MM.1S (cell line): ENCODE measurements around the gene CLCNKB.
"Not testable (repeated sequence)": the region's sequence is repeated elsewhere in the genome, so short reads cannot be mapped to it uniquely, and the experiment has no call there.

Experiments
- DNase-seq: peaks from one replicate; pipeline ENCODE4 v3.0.0-alpha.2; 2015
- H2AFZ ChIP-seq: fragments of 300-600 bp; sonication (generic); 2 replicates; pipeline ENCODE4 v1.6.0; 2016; ENCODE audit warnings: antibody characterized with exemption, low read length
- H3F3A ChIP-seq: fragments of 300-600 bp; sonication (generic); 2 replicates; pipeline ENCODE4 v1.6.1; 2016; ENCODE audit warnings: mild to moderate bottlenecking, antibody characterized with exemption, low read length, moderate library complexity, mixed read lengths; ENCODE audit not compliant: insufficient read depth
- H3K27ac ChIP-seq: fragments of 300-600 bp; sonication (generic); 2 replicates; pipeline ENCODE4 v1.5.1; 2016; ENCODE audit warnings: mild to moderate bottlenecking, low read length
- H3K27me3 ChIP-seq: fragments of 300-600 bp; sonication (generic); replicated peaks from 2 replicates; pipeline ENCODE4 v1.6.0; 2016; ENCODE audit warnings: low read length; ENCODE audit not compliant: insufficient read depth
- H3K36me3 ChIP-seq: fragments of 300-600 bp; sonication (generic); replicated peaks from 2 replicates; pipeline ENCODE4 v1.6.1; 2016; ENCODE audit warnings: mild to moderate bottlenecking, low read length, mixed read lengths; ENCODE audit not compliant: insufficient read depth
- H3K4me1 ChIP-seq: fragments of 300-600 bp; sonication (generic); 2 replicates; pipeline ENCODE4 v1.6.1; 2016; ENCODE audit warnings: low read length, mixed read lengths
- H3K4me2 ChIP-seq: fragments of 300-600 bp; sonication (generic); 2 replicates; pipeline ENCODE4 v1.6.0; 2016; ENCODE audit warnings: low read depth, low read length
- H3K4me3 ChIP-seq: fragments of 300-600 bp; sonication (generic); 2 replicates; pipeline ENCODE4 v1.5.1; 2016; ENCODE audit warnings: low read length, mixed read lengths
- H3K79me2 ChIP-seq: fragments of 300-600 bp; sonication (generic); 2 replicates; pipeline ENCODE4 v1.6.1; 2016; ENCODE audit warnings: mixed run types, low read length, mixed read lengths
- H3K9ac ChIP-seq: fragments of 300-600 bp; sonication (generic); 2 replicates; pipeline ENCODE4 v1.6.1; 2016; ENCODE audit warnings: low read length, mixed read lengths
- H3K9me2 ChIP-seq: fragments of 300-600 bp; sonication (generic); replicated peaks from 2 replicates; pipeline ENCODE4 v1.6.1; 2016; ENCODE audit warnings: mild to moderate bottlenecking, low read length, mixed read lengths; ENCODE audit not compliant: insufficient read depth
- H3K9me3 ChIP-seq: fragments of 300-600 bp; sonication (generic); replicated peaks from 2 replicates; pipeline ENCODE4 v1.6.1; 2016; ENCODE audit warnings: mild to moderate bottlenecking, low read length, mixed read lengths; ENCODE audit not compliant: insufficient read depth
- H4K20me1 ChIP-seq: fragments of 300-600 bp; sonication (generic); 2 replicates; pipeline ENCODE4 v1.6.1; 2016; ENCODE audit warnings: mild to moderate bottlenecking, low read length, moderate library complexity, mixed read lengths; ENCODE audit not compliant: insufficient read depth
- EZH2 ChIP-seq: fragments of 300-600 bp; sonication (generic); optimal IDR thresholded peaks from 2 replicates; pipeline ENCODE3; 2017; ENCODE audit warnings: low read depth, mild to moderate bottlenecking, antibody characterized with exemption, low read length, mixed read lengths
- EZH2phosphoT487 ChIP-seq: fragments of 300-600 bp; sonication (generic); IDR thresholded peaks from 2 replicates; pipeline ENCODE4 v1.6.1; 2018; ENCODE audit warnings: antibody characterized with exemption, low read length
- TF ChIP-seq, protein P1 (sequence below): fragments of 300-600 bp; sonication (generic); IDR thresholded peaks from 2 replicates; pipeline ENCODE4 v1.5.1; 2016; ENCODE audit warnings: antibody characterized with exemption, low read length, mixed read lengths

Gene CLCNKB

DNA sequence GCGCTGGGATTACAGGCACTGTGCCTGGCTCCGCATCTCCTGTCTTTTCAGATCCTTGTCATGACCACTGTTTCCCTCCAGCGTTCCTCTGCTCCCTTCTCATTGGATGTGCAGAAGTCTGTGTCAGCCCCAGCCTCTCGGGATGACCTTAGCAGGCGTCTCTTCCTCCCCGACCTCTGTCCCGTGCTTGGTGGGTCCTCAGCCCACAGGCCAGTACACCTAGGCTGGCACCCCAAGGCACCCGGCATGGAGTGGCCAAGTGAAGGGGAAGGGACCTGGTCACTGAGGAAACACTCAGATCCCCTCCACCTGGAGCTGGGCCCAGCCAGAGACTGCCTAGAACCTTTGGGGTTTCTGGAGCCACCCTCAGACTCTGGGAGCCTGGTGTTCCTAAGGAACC is 2.4 kb upstream of the CLCNKB start:
- no peak overlapping the region for H3K4me2 ChIP-seq
- no peak overlapping the region for H3K9ac ChIP-seq
- DNase-seq: no peak
- no peaks in the 10 kb centered on the region for H3K36me3 ChIP-seq
- H2AFZ ChIP-seq: no peak overlapping the region
- H3K9me2 ChIP-seq: no peaks in the 10 kb centered on the region
- H3K4me1 ChIP-seq: no peaks in the 10 kb centered on the region
- no peaks in the 10 kb centered on the region for H3K9me3 ChIP-seq
- no peaks in the 10 kb centered on the region for H3K79me2 ChIP-seq
- TF ChIP-seq, protein P1, sequence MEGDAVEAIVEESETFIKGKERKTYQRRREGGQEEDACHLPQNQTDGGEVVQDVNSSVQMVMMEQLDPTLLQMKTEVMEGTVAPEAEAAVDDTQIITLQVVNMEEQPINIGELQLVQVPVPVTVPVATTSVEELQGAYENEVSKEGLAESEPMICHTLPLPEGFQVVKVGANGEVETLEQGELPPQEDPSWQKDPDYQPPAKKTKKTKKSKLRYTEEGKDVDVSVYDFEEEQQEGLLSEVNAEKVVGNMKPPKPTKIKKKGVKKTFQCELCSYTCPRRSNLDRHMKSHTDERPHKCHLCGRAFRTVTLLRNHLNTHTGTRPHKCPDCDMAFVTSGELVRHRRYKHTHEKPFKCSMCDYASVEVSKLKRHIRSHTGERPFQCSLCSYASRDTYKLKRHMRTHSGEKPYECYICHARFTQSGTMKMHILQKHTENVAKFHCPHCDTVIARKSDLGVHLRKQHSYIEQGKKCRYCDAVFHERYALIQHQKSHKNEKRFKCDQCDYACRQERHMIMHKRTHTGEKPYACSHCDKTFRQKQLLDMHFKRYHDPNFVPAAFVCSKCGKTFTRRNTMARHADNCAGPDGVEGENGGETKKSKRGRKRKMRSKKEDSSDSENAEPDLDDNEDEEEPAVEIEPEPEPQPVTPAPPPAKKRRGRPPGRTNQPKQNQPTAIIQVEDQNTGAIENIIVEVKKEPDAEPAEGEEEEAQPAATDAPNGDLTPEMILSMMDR: no peak
- no peak for TF ChIP-seq EZH2
- TF ChIP-seq EZH2phosphoT487: no peak
- H3K4me3 ChIP-seq: no peak overlapping the region
- peaks cover 73% of the 10 kb centered on the region for H3K27me3 ChIP-seq
- no peak overlapping the region for H3K27ac ChIP-seq
- H4K20me1 ChIP-seq: no peaks in the 10 kb centered on the region
- H3F3A ChIP-seq: no peaks in the 10 kb centered on the region

DNA sequence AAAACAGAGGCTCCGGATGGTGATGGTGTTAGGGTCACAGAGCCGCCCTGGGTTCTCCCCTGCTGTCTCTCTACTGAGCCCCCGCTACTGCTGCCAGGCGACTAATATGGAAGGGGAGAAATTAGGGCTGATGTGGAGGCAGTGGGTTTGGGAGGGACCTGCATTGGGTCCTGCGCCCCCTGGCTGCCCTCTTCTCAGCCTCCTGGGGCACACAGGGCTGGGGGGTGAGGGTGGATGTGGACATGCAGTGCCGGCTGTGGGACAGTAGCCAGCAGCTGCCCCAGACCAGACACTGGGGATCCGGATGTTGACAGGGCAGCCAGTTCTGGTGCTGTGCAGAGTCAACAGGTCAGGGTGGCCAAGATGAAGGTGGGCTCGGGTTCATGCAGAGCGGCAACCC is 1.5 kb upstream of the CLCNKB start:
- Histone ChIP-seq H3K4me1 (no peaks in the 10 kb centered on the region), H2AFZ (no peak overlapping the region), H3K4me2 (no peak overlapping the region), H3K4me3 (no peak overlapping the region), H3K9ac (no peak overlapping the region), H3K9me3 (no peaks in the 10 kb centered on the region), H3K36me3 (no peaks in the 10 kb centered on the region), H3K27me3 (peaks cover 80% of the 10 kb centered on the region), H3K79me2 (no peaks in the 10 kb centered on the region), H3K9me2 (no peaks in the 10 kb centered on the region), H3K27ac (no peak overlapping the region), H4K20me1 (no peaks in the 10 kb centered on the region), H3F3A (no peaks in the 10 kb centered on the region)
- TF ChIP-seq EZH2phosphoT487 (no peak), EZH2 (no peak)
- TF ChIP-seq, protein P1: no peak
- no peak for DNase-seq

DNA sequence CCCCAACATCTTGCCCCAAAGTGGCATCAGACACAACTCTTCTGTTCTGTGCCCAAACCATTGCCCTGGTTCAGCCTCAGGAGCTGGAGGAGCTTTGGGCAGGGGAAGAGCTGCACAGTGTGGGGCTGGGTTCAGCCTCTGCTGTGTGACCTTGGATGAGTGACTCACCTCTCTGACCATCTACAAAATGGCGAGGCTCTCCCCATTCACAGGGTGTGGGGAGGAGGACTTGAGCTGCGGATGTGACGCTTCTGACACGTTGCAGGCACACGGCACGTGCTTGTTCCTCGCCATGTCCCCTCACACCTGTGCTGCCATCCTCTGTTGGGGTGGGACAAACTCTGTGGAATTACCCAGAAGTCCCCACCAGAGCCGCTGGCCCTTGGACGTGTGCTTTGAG is 928 bp upstream of the CLCNKB start:
- not testable (repeated sequence) for H3K79me2 ChIP-seq, H4K20me1 ChIP-seq, H3F3A ChIP-seq, H3K4me2 ChIP-seq, H3K9ac ChIP-seq, H3K27ac ChIP-seq, H3K36me3 ChIP-seq, H3K9me3 ChIP-seq, H3K9me2 ChIP-seq, H2AFZ ChIP-seq, H3K4me1 ChIP-seq, H3K4me3 ChIP-seq, DNase-seq
- H3K27me3 ChIP-seq: peaks cover 80% of the 10 kb centered on the region

DNA sequence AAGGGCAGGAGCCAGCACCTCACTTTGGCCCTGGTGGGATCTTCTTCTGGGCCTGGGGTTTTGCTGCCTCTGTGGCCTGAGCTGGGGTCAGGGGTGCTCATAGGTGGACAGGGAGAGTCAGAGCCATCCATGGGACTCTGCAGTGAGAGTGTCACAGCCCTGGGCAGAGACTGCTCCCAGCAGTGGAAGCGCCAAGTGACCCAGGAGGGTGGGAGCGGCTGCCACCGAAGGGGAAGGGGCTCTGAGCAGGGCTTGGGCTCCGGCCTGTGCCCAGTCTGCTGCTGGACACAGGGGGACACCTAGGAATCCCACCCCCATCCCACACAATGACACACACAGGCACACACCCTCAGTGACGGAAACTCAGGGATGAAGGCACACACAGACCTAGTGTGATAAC is 368 bp downstream of the CLCNKB start:
- Histone ChIP-seq H3K4me3 (no peak overlapping the region), H3K27me3 (peaks cover 79% of the 10 kb centered on the region), H3K27ac (no peak overlapping the region), H3K9ac (no peak overlapping the region), H3K9me3 (no peaks in the 10 kb centered on the region), H3K9me2 (no peaks in the 10 kb centered on the region), H2AFZ (no peak overlapping the region), H3K79me2 (no peaks in the 10 kb centered on the region), H3F3A (no peaks in the 10 kb centered on the region), H3K36me3 (no peaks in the 10 kb centered on the region), H3K4me2 (no peak overlapping the region), H3K4me1 (no peaks in the 10 kb centered on the region), H4K20me1 (no peaks in the 10 kb centered on the region)
- DNase-seq: no peak
- TF ChIP-seq EZH2phosphoT487: no peak
- no peak for TF ChIP-seq EZH2
- TF ChIP-seq, protein P1: no peak
